Stimulated activated CD4-positive, alpha-beta T cell treated with anti-CD3 and anti-CD28 coated beads, Interleukin-4, amount 100 ng/mL, for 1 hour (primary cell): ENCODE data around the gene RELA.

Source experiments
- DNase-seq: peaks from one replicate; pipeline ENCODE4 v3.0.0-alpha.2; 2020

RELA gene

DNA sequence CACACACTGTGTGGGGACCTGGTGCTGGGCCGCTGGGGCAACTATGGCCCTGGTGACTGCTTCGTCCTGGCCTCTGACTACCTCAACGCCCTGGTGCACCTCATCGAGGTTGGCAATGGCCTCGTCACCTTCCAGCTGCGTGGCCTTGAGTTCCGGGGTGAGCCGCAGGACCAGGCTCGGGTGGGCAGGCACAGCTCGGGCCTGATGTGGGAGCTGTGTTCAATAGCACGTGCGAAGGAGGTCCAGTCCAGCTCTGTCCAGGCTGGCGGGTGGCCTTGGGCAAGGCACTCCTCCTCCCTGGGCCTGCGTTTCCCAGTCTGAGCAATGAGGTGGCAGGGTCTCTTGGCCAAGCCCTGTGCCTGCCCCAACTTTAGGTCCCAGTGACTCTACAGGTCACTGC lies 33.1 kb downstream of the RELA start:
- DNase-seq, result no peak

DNA sequence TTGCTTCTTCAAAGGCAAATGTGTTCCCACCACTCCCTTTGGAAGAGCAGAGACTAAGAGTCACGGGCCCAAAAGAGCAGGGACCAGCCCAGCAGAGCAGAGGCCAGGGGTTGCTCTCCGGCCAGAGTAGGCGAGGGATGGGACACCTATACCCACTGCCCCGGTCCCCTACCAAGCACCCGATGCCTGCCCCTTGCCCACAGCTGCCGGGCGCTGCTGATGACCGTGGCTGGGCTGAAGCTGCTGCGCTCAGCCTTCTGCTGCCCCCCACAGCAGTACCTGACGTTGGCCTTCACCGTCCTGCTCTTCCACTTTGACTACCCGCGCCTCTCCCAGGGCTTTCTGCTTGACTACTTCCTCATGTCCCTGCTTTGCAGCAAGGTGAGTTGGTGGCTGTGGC lies 35.5 kb downstream of the RELA start:
- no peak for DNase-seq

DNA sequence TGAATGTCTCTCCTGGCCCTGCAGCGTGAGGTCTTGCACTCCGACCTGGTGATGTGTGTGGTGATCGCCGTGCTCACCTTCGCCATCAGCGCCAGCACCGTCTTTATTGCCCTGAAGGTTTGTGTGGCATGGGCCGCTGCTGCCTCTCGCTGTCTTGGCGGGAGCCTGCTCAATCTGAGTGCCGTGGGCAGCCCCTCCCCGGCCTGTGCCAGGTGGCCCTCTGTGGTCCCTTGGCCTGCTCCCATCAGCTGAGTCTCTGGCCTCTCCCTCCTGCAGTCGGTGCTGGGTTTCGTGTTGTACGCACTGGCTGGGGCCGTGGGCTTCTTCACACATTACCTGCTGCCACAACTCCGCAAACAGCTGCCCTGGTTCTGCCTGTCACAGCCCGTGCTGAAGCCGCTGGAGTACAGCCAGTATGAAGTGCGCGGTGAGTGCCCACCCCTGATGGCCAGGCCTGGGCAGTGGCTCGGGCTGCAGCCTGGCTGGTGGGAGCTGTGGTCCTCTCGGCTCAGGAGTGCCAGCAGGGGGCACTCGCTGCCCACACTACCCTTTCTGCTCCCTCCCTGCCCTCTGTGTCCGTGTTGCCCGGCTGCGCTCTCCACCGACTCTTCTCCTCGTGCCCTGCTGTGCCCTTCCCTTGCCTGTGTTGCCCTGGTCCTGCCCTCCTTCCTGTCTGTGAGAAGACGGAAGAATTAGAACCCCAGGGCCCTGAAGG lies 36.9 kb downstream of the RELA start:
- DNase-seq, result peak; percentile 55

DNA sequence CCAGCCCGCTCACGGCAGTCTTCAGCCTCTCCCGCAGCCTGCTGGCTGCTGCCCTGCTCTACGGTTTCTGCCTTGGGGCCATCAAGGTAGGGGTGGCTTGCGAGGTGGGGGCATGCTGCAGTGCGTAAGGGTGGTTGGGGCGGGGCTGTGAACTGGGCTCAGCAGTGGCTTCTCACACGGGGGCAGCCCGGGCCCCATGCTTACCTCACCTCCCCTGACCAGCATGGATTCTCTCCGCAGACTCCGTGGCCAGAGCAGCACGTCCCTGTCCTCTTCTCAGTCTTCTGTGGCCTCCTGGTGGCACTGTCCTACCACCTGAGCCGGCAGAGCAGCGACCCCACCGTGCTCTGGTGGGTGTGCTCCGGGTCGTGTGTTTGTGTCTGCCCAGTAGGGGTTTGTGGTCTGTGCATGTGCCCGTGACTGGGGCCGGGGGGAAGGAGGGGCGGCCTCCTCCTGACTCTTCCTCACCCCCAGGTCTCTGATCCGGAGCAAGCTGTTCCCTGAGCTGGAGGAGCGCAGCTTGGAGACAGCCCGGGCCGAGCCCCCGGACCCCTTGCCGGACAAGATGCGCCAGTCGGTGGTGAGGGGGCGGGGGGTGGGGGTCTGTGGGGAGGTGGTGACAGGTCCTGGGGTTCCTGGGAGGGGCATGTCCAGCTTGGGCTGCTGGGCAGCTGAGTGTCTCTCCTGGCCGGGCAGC lies 37.6 kb downstream of the RELA start:
- DNase-seq, result no peak

DNA sequence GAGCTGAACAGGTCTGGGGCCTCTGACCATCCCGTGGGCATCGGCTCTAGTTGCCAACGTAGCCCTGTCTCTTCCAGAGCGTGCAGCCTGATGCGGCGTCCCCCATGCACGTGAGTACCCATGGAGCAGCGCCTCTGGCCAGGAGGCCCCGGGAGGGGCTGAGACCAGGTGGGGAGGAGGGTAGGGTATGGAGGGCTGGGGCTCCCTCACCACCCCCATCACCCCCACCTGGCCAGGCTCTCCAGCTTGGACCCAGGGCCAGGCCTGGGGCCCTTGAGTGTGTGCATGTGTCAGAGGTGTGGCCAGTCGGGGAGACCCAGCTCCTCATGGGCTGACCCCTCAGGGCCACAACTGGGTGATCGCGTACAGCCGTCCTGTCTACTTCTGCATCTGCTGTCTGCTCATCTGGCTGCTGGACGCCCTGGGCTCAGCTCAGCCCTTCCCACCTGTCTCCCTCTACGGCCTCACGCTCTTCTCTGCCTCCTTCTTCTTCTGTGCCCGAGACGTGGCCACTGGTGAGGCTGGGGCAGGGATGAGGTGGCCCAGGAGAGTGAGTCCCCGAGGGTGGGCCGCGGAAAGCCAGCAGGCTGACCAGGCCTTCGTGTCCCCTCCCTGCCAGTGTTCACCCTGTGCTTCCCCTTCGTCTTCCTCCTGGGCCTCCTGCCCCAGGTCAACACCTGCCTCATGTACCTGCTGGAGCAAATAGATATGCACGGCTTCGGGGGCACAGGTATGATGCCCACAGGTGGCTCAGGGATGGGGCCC lies 38.7 kb downstream of the RELA start:
- DNase-seq, result no peak

DNA sequence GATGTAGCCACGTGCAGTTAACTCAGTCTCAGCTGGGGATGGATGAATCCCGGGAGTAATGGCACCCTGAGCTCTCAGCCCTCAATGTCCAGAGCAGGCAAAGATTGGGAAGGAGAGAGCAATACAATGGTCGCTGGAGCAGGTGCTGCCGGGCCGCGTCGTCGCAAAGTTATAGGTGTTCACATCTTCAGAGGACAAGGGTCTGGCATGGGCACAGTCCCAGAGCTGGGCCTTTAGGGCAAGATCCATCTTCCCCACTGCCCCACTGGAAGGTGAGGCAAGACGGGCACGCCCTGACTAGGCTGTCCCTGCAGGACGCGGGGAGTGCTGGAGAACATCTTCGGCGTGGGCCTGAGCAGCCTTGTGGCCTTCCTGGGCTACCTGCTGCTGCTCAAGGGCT lies 39.5 kb downstream of the RELA start:
- DNase-seq, result no peak

DNA sequence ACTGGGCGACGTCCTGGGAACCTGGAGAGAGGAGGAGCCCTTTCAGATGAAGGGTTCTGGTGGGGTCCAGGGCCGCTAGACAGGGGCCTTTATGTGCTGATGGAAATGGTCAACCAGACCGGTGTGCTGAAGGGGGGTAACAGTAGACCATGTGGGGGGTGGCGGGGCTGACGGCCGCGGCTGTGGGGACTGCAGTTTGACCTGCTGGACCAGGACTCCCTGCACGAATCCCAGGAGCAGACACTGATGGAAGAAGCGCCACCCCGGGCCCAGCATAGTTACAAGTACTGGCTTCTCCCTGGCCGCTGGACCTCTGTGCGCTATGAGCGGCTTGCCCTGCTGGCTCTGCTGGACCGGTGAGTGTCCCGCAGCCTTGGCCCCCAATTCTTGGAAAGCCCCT lies 40.7 kb downstream of the RELA start:
- DNase-seq, result no peak

DNA sequence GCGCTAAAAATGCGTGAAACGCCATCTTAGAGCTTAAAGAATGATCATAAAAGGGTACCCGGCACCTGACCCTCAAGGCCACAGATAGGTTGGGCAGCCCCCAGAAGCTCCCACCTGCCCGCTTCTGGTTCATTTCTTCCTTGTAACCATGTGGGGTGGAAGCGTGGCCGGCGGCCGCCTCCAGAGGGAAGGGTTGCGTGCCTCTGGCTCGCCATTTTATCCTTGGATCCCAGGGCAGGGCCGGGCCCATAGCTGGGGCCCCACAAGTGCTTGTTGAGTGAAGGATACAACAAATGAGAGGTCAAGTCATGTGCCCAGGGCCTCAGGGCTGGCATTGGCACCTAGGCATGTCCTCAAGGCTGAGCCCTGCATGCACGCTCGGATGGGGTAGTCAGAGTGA lies 41.3 kb downstream of the RELA start:
- DNase-seq, result no peak

DNA sequence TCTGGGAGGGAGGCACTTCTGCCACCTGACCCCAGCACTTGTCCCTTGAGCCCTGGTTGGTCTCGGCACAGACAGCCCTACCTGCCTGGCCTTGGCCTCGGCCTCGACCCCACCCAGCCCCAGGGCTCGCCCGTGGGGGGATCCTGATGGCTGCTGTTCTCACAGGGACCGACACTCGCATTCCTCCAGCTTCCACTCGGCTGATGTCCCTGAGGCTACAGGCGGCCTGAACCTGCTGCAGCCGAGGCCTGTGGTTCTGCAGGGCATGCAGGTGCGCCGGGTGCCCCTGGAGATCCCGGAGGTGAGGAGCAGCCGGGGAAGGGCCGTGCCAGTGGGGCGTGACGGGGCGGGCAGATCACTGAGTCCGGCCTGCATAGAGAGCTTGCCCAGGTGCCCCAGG lies 42.0 kb downstream of the RELA start:
- no peak for DNase-seq

DNA sequence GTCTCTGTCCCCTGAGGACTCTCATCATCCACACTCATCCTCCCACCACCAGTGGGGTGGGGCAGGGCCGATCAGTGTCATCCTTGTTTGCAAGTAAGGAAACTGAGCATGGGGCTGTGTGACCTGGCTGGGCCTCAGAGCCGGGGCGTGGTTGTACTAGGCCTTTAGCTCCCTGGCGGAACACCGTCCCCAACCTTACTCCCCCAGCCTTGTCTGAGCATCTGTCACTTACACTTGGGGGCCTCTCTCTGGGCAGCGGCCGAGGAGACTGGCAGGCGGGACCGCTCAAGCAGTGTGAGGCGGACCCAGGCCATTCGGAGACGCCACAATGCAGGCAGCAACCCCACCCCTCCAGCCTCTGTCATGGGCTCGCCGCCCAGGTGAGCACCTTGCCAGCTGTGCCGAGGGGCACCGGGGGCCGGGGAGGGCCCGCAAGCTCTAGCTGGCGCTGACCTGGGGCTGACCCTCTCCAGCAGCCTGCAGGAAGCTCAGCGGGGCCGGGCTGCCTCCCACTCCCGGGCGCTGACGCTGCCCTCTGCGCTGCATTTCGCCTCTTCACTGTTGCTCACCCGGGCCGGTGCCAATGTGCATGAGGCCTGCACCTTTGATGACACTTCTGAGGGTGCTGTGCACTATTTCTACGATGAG lies 43.3 kb downstream of the RELA start:
- DNase-seq, result no peak

DNA sequence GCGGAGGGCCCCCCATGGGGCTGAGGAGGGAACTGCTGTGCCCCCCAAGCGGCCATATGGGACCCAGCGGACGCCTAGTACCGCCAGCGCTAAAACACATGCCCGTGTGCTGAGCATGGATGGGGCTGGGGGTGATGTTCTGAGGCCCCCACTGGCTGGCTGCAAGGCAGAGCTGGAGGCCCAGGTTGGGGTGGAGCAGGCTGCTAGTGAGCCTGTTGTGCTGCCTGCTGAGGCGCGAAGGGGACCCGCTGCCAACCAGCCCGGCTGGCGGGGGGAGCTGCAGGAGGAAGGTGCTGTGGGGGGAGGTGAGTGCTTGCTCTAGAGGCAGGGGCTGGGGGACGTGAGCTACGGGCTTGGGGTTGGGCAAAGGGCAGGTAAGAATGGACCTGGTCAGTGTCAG lies 44.0 kb downstream of the RELA start:
- no peak for DNase-seq

DNA sequence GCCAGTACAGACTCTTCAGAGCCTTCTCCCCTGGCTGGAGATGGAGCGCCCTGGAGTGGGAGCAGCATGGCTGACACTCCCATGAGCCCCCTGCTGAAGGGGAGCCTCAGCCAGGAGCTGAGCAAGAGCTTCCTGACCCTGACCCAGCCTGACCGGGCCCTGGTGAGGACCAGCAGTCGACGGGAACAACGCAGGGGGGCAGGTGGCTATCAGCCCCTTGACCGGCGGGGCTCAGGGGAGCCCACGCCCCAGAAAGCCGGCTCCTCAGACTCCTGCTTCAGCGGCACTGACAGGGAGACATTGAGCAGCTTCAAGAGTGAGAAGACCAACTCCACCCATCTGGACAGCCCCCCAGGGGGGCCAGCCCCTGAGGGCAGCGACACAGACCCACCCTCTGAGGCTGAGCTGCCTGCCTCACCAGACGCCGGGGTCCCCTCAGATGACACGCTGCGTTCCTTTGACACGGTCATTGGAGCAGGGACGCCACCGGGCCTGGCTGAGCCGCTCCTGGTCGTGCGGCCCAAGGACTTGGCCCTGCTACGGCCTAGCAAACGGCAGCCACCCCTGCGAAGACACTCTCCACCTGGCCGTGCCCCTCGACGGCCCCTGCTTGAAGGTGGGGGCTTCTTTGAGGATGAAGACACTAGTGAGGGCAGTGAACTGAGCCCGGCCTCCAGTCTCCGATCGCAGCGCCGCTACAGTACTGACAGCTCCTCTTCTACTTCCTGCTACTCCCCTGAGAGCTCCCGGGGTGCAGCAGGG lies 44.5 kb downstream of the RELA start:
- no peak for DNase-seq

DNA sequence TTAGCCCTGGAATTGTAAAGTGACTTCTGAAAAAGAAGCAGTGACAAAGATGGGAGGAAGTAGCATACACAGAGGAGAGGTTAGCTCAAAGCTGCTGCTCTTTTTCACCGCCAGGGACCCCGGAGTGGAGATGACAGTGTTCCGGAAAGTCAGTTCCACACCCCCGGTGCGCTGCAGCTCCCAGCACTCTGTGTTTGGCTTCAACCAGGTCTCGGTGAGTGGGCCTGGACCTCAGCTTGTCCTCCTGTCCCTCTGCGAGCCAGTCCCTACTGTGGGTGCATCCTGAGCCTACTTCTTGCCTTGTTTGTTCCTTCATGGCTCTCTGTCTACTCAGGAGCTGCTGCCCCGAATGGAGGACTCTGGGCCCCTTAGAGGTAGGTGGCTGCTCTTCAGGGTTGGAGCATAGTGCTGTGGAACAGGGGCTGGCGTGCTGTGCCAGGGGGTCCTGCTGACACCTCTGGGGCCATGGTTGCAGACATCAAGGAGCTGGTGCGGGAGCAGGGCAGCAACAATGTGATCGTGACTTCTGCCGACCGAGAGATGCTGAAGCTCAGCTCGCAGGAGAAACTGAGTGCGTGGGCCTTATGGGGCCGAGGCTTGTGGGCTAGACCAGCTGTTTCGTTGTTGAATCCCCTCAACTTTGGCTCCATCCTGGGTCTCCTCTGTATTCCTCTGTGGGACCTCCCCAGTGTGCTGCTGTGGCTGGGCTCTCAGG lies 45.4 kb downstream of the RELA start:
- DNase-seq, result no peak

DNA sequence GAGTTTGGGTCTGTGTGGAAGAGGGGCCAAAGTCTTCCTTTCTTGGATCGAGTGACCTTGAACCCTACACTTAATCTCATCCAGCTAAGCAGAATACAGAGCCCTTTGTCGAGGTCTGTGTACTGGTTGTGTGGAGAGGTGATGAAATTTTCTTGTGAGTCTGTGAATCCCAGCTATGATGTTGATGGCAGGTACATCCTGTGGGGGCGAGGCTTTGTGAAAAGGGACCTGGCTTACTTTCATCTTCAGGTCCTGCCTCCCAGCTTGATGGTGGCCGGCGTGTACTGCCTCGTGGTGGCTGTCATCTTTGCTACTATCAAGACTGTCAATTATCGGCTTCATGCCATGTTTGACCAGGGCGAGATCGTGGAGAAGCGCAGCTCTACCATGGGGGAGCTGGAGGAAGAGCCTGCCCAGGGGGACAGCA lies 46.1 kb downstream of the RELA start:
- no peak for DNase-seq

DNA sequence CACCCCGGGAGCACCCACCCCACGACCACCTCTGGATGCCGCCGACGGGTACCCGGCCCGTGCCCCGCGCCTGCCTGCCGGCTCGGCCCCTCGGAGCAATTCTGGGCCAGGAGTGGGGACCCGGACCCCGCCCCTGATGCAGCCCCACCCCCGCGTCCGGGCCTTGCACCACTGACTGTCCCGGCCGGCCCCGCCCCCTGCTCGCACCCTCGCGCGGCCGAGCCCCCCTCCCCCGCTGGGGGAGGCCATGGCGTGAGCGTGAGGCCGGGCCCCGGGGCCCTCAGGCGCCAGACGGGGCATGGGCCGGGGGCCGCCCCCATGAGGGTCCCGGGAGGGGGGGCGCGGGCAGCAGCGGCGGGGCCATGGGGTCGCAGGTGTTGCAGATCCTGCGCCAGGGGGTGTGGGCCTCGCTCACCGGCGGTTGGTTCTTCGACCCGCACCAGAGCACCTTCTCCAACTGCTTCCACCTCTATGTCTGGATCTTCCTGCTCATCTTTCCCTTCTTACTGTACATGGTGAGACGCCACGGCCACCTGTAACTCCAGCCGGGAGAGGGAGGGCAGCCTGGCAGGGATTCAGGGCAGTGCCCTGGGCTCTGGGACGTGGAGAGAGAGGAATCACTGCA lies 46.7 kb downstream of the RELA start:
- DNase-seq, result peak; percentile 49

DNA sequence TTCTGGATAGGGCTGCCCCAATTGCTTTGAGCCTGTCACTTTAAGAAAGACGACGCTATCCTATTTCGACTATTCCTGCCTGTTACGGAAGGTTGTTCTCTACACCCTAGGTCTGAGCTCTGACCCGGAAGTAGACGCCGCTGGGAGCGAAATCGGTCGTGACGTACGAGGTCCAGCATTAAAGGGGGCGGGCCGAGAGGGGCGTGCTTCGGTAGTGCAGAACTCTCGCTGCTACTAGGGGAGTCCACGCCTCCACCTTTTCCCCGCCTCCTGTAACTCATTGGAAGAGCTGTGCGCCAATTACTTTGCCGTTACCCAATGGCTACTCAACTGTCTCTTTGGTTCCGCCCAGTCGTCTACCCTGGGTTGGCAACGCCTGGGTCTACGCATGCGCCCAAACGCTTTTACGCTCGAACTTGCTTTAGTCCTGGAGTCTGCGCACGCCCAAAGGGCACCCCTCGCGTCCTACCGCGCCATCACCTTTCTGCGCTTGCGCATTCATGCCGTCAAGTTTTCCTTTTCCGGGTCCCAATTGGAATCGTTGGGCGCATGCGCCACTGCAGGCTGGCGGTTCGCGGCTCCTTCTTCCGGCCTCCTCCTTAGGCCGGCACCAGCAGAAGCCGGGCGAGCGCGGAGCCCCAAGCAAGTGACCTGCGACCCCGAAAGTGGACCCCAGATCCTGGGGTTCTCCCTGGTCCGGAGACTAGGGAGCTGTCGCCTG lies 47.3 kb downstream of the RELA start, which contains the start of gene PCNX3:
Gene PCNX3, plus strand, starts transcription at position 548 of the 721 bp plus-strand sequence. CDS start 536 bp downstream, outside the sequence.
- DNase-seq, result peak; percentile 99

DNA sequence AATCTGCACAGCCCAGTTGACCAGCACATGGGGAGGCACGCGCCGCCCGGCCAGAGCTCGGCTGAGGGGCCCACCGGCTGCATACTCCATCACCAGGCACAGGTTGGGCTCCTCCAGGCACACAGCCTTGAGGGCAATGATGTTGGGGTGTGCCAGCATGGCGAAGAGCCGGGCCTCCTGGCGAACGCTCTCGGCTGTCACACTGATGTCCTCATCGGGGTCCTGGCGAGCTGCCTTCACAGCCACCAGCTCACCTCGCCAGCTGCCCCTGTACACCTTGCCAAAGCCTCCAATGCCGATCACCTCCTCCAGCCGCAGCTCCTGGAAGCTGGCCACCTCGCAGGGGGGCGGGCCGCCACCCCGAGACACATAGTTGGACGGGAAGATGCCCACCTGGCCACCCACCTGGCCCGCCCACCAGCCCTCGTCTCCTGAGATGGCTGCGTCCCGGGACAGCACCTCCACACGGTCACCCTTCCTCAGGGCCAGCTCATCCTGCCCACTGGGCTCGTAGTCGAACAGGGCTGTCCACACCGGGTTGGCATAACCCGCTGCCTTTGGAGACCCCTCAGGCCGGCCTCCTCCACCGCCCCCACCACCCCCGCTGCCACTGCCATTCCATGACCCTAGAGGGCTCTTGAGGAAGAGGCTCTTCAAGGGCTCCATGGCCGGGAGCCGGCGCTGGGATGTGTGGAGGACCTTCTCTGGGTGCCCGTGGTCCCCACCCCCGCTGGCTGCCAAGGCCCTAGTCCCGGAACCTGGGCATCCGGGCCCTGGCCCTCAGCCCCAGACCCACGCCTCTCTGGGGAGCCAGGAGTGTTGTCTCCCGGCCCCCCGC lies 49.4 kb downstream of the RELA start:
- no peak for DNase-seq

DNA sequence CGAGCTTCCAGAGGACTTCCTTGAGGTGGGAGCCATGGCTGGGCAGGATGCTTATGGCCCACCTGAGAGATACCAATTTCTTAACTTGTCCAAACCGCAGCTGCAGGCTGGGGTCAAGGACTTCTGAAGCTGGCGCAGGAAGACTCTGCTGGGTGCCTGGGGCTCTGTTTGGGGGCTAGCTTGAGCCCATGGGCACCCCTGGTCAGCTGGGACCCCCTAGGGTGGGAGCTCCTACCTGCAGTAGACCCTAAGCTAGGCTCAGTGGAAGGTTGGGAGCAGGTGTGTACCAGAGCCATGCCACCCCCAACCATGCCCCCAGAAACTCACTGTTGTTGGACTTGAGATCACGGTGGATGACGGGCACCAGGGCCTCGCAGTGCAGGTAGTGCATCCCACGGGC lies 50.0 kb downstream of the RELA start:
- DNase-seq, result no peak

DNA sequence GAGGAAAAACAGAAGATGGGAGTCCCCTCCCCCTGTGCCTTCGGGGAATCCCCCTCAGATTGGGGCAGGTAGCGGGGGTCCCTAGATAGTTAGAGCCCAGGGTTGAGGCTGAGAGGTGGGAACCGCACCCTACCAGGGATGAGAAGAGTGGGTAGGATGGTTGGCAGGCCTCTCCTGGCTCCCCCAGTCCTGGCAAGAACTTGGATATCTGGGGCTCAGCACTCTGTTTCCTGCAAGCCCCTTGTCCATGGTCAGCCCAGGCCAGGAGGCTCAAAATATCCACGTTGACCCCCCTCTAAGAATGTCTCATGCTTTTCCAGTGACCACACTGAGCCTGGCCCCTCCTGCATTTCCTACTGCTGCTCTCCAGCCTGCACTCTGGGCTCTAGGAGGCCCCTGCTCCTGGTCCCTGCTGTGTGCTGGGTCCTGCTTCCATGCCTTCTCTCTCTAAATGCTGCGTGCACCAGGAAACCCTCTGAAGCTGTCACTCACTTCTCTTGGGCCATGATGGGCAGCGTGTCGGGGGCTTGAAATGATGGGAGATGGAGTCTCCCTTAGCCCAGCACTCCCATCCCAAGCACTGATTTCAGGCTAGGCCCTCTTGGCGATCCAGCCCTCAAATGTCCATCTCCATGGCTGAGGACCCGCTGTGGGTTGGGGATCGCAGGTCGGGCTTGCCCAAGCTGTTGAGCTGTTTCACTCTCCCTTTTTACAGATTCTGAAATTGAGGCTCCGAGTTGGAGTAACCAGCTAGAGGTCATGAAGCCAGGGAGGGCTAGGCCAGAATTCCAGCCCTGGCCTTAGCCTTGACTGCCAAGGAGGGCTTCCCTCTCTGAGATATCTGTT lies 50.7 kb downstream of the RELA start:
- DNase-seq, result no peak
